Duodenal mucosa (tissue), 2 donors: ENCODE results near the gene CXCL16.
"Not testable (repeated sequence)": the region's sequence is repeated elsewhere in the genome, so short reads cannot be mapped to it uniquely, and the experiment has no call there.

Experiments used
- H3K27ac ChIP-seq: one replicate; pipeline ENCODE4 v1.7.0; 2013; ENCODE audit warnings: low read depth, low read length
- H3K27me3 ChIP-seq, 2 donors: one replicate each; pipeline ENCODE4 v1.7.0; 2013; ENCODE audit warnings: low read length in 2 of 2, control low read depth in 1 of 2; ENCODE audit not compliant: insufficient read depth in 2 of 2, control insufficient read depth in 1 of 2
- H3K36me3 ChIP-seq, 2 donors: one replicate each; pipeline ENCODE4 v1.7.0; 2013; ENCODE audit warnings: low read length in 2 of 2, control low read depth in 1 of 2; ENCODE audit not compliant: insufficient read depth in 2 of 2, control insufficient read depth in 1 of 2
- H3K4me1 ChIP-seq, 2 donors: one replicate each; pipeline ENCODE4 v1.7.0; 2013; ENCODE audit warnings: low read length in 2 of 2, control low read depth in 1 of 2; ENCODE audit not compliant: insufficient read depth in 2 of 2, control insufficient read depth in 1 of 2
- H3K4me3 ChIP-seq, 2 donors: one replicate each; pipeline ENCODE4 v1.7.0; 2013; ENCODE audit warnings: low read length in 2 of 2, low read depth in 1 of 2
- H3K9ac ChIP-seq, 2 donors: one replicate each; pipeline ENCODE4 v1.7.0; 2013; ENCODE audit warnings: low read length in 2 of 2, low read depth in 1 of 2
- H3K9me3 ChIP-seq, 2 donors: one replicate each; pipeline ENCODE4 v1.7.0; 2013; ENCODE audit warnings: low read length in 2 of 2, control low read depth in 1 of 2; ENCODE audit not compliant: control insufficient read depth in 1 of 2

Gene CXCL16

DNA sequence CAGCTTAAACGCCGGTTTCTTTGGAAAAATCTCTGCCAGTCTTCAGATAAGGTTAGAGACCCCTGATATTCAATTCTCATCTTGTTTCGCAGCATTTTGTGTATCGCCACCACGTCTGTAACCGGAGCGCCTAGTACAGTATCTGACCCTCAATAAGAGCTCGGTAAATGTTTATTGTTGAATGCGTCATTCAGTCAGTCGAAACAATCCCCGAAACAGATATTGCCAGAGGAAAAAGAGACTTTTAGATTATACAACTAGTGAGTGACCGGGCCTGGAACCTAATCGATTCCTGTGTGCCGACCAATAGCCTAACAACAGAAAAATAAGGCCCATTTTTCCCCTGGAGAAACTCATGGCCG, 36.4 kb downstream of the CXCL16 start:
- Histone ChIP-seq H3K4me1 (peaks cover 7 to 11% of the 10 kb centered on the region in 2 donors), H3K9me3 (no peaks in the 10 kb centered on the region), H3K36me3 (no peaks in the 10 kb centered on the region), H3K27ac (no peak overlapping the region), H3K4me3 (peak overlapping the region; percentile 74 to 95), H3K9ac (peak overlapping the region; percentile 57 to 85), H3K27me3 (no peaks in the 10 kb centered on the region)

GRCh38 chr17:4701116-4701515, 38.6 kb downstream of the CXCL16 start:
- no peak overlapping the region for H3K9ac ChIP-seq
- H3K4me1 ChIP-seq = peaks cover 7 to 11% of the 10 kb centered on the region in 2 donors
- H3K27ac ChIP-seq = no peak overlapping the region
- H3K4me3 ChIP-seq = no peak overlapping the region
- no peaks in the 10 kb centered on the region for H3K27me3 ChIP-seq
- H3K9me3 ChIP-seq = no peaks in the 10 kb centered on the region
- H3K36me3 ChIP-seq = peaks cover 0 to 4% of the 10 kb centered on the region in 2 donors

DNA sequence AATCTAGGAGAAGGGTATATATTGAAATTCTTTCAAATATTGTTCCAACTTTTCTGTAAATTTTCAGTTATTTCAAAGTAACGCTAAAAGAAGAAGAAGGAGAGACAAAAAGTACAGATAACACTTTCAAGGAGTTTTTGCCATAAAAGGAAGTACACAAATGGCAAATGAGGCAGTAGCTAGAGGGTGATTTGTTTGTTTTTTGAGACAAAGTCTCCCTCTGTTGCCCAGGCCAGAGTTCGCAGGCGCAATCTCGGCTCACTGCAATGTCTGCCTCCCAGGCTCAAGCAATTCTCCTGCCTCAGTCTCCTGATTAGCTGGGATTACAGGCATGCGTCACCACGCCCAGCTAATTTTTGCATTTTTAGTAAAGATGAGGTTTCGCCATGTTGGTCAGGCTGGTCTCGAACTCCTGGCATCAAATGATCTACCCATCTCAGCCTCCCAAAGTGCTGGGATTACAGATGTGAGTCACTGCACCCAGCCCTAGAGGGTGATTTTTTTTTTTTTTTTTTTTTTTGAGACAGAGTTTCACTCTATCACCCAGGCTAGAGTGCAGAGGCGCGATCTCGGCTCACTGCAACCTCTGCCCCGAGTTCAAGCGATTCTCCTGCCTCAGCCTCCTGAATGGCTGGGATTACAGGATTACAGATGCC, 40.2 kb downstream of the CXCL16 start:
- H3K27ac ChIP-seq, H3K36me3 ChIP-seq, H3K4me3 ChIP-seq, H3K9ac ChIP-seq, H3K27me3 ChIP-seq, H3K9me3 ChIP-seq: not testable (repeated sequence)
- peaks cover 7 to 11% of the 10 kb centered on the region in 2 donors for H3K4me1 ChIP-seq

GRCh38 chr17:4696437-4696805, 43.3 kb downstream of the CXCL16 start:
- no peaks in the 10 kb centered on the region for H3K9me3 ChIP-seq
- H3K4me3 ChIP-seq = no peak overlapping the region
- no peak overlapping the region for H3K27ac ChIP-seq

DNA sequence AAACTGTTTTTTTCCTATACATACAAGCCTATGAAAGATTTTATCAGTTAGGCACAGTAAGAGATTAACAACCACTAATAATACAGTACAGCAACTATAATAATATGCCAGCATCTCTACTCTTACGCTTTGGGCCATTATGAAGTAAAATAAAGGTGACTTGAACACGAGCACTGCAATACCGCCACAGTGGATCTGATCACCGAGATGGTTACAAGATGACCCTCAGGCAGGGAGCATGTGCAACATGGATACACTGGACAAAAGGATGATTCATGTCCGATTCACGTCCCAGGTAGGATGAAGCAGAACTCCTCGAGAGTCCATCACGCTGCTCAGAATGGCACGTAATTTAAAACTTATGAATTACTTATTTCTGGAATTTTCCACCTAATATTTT, 46.3 kb downstream of the CXCL16 start:
- Histone ChIP-seq H3K9me3 (no peaks in the 10 kb centered on the region), H3K4me1 (peaks cover 0 to 4% of the 10 kb centered on the region in 2 donors), H3K27ac (no peak overlapping the region), H3K9ac (no peak overlapping the region), H3K36me3 (peaks cover 7 to 27% of the 10 kb centered on the region in 2 donors), H3K4me3 (no peak overlapping the region), H3K27me3 (no peaks in the 10 kb centered on the region)

More at GRCh38 chr17:4696437-4696805, 43.3 kb downstream of the CXCL16 start:
- Histone ChIP-seq H3K9ac (peak overlapping the region in 1 of 2 donors; percentile 44), H3K36me3 (peaks cover 0 to 11% of the 10 kb centered on the region in 2 donors), H3K4me1 (no peaks in the 10 kb centered on the region), H3K27me3 (no peaks in the 10 kb centered on the region)

GRCh38 chr17:4691686-4692085, 48.0 kb downstream of the CXCL16 start:
- Histone ChIP-seq H3K9me3 (no peaks in the 10 kb centered on the region), H3K27ac (no peak overlapping the region), H3K4me3 (no peak overlapping the region), H3K36me3 (peaks cover 7 to 35% of the 10 kb centered on the region in 2 donors), H3K4me1 (peaks cover 0 to 4% of the 10 kb centered on the region in 2 donors), H3K27me3 (no peaks in the 10 kb centered on the region), H3K9ac (peak overlapping the region in 1 of 2 donors; percentile 6)

GRCh38 chr17:4690745-4691144, 49.0 kb downstream of the CXCL16 start:
- Histone ChIP-seq H3K36me3 (peaks cover 7 to 34% of the 10 kb centered on the region in 2 donors), H3K9ac (no peak overlapping the region), H3K27me3 (no peaks in the 10 kb centered on the region), H3K9me3 (no peaks in the 10 kb centered on the region), H3K4me1 (peaks cover 0 to 4% of the 10 kb centered on the region in 2 donors), H3K4me3 (no peak overlapping the region), H3K27ac (no peak overlapping the region)

DNA sequence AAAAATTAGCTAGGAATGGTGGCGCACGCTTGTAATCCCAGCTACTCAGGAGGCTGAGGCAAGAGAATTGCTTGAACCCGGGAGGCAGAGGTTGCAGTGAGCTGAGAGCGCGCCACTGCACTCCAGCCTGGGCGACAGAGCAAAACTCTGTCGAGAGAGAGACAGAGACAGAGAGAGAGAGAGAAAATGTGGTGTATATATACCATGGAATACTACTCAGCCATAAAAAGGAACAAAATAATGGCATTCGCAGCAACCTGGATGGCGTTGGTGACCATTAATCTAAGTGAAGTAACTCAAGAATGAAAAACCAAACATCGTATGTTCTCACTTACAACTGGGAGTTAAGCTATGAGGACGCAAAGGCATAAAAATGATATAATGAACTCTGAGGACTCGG, 49.9 kb downstream of the CXCL16 start:
- not testable (repeated sequence) for H3K27me3 ChIP-seq

GRCh38 chr17:4683739-4684138, 56.0 kb downstream of the CXCL16 start:
- not testable (repeated sequence) for H3K9me3 ChIP-seq, H3K9ac ChIP-seq, H3K27me3 ChIP-seq, H3K4me1 ChIP-seq, H3K27ac ChIP-seq, H3K4me3 ChIP-seq
- peaks cover 23 to 50% of the 10 kb centered on the region in 2 donors for H3K36me3 ChIP-seq

More for the DNA sequence above, 49.9 kb downstream of the CXCL16 start:
- H3K36me3 ChIP-seq = peaks cover 7 to 38% of the 10 kb centered on the region in 2 donors
- H3K9me3 ChIP-seq, H3K4me3 ChIP-seq, H3K4me1 ChIP-seq, H3K27ac ChIP-seq, H3K9ac ChIP-seq: not testable (repeated sequence)
